Upper lobe of left lung (tissue), 6 donors: ENCODE data around the gene ZBTB40. TPM values are rescaled to one million over a fixed set of nuclear protein-coding genes. Genes with fewer than 3 reads are reported as not detected.

Experiments used
- ATAC-seq, 2 donors: fragments of 200-7000 bp; cut with Tn5 transposase; one replicate each; pipeline ENCODE4 v1.9.1; 2022; ENCODE audit warnings: mild to moderate bottlenecking in 2 of 2, moderate library complexity in 2 of 2; ENCODE audit not compliant: low FRiP score in 2 of 2
- DNase-seq, 2 donors: peaks; one replicate each; pipeline ENCODE4 v3.0.0-alpha.2; 2019 to 2020
- H3K27ac ChIP-seq, 4 donors: fragments of 200-600 bp; sonication (generic); one replicate each; pipeline ENCODE4 v1.5.1; 2016 to 2019
- H3K27me3 ChIP-seq, 4 donors: fragments of 200-600 bp; sonication (generic); one replicate each; pipeline ENCODE4 v1.5.1; 2017 to 2019
- H3K36me3 ChIP-seq, 4 donors: fragments of 200-600 bp; sonication (generic); one replicate each; pipeline ENCODE4 v1.5.1; 2016 to 2019
- H3K4me1 ChIP-seq, 4 donors: fragments of 200-600 bp; sonication (generic); one replicate each; pipeline ENCODE4 v1.5.1; 2018 to 2019
- H3K4me3 ChIP-seq, 4 donors: fragments of 200-600 bp; sonication (generic); one replicate each; pipeline ENCODE4 v1.5.1; 2017 to 2019; ENCODE audit warnings: mild to moderate bottlenecking in 2 of 4, moderate library complexity in 1 of 4
- H3K9me3 ChIP-seq, 4 donors: fragments of 200-600 bp; sonication (generic); one replicate each; pipeline ENCODE4 v1.5.1; 2018 to 2019
- EP300 ChIP-seq, 4 donors: sonication (generic); formaldehyde crosslinking; IDR thresholded peaks; one replicate each; pipeline ENCODE4 v1.5.1; 2017; ENCODE audit warnings: antibody characterized with exemption in 4 of 4, control low read depth in 2 of 4
- POLR2A ChIP-seq, 4 donors: fragments of 450-650 bp; IDR thresholded peaks; one replicate each; pipeline ENCODE4 v1.5.1; 2016 to 2017; ENCODE audit warnings: antibody characterized with exemption in 4 of 4, mild to moderate bottlenecking in 2 of 4
- POLR2AphosphoS5 ChIP-seq, 2 donors: sonication (generic); formaldehyde crosslinking; IDR thresholded peaks; one replicate each; pipeline ENCODE4 v1.5.1; 2017; ENCODE audit warnings: antibody characterized with exemption in 2 of 2
- whole genome bisulfite sequencing, 2 donors: methylation state at CpG; one replicate each; pipeline ENCODE4 v1.1.5; 2017 to 2018; 5-methylcytosine and 5-hydroxymethylcytosine counted together
- total RNA-seq, 6 donors: library from RNA; depleted of rRNA in 4 of 6; stranded (reverse); fragments of >200 nt in 4 of 6; gene quantifications; one replicate each; pipeline versions ENCODE4 v1.1.0 to v1.2.1, GENCODE V29; 2016 to 2021
- TF ChIP-seq, protein P1 (sequence below), 6 experiments: fragments of 450-650 bp in 4 of 6; fragments of 200-600 bp in 2 of 6; sonication (generic) in 2 of 6; IDR thresholded peaks; one replicate each; pipeline ENCODE4 v1.5.1; 2016 to 2019; ENCODE audit warnings: antibody characterized with exemption in 6 of 6
- donor health status: DM: no; HTN: no; CAD: no; lungs with moderate emphysema.
- donor health status: DM: no; HTN: yes; CAD: no; lungs with severe emphysema.

The ZBTB40 gene
- total RNA-seq, 6 donors from 2014 or later = 18.1 to 62.9 (median 24.1) TPM

- DNase-seq (no peak), ATAC-seq (no peak)
- Histone ChIP-seq H3K27ac (no peak overlapping the region), H3K4me3 (no peak overlapping the region), H3K36me3 (no peaks in the 10 kb centered on the region), H3K4me1 (peaks cover 0 to 5% (median 0%) of the 10 kb centered on the region in 4 donors), H3K27me3 (no peaks in the 10 kb centered on the region), H3K9me3 (no peaks in the 10 kb centered on the region)
- TF ChIP-seq POLR2A (IDR thresholded peaks at IDR 0.05) (no peak), POLR2AphosphoS5 (IDR thresholded peaks at IDR 0.05) (no peak), EP300 (IDR thresholded peaks at IDR 0.05) (no peak)
- TF ChIP-seq, protein P1, sequence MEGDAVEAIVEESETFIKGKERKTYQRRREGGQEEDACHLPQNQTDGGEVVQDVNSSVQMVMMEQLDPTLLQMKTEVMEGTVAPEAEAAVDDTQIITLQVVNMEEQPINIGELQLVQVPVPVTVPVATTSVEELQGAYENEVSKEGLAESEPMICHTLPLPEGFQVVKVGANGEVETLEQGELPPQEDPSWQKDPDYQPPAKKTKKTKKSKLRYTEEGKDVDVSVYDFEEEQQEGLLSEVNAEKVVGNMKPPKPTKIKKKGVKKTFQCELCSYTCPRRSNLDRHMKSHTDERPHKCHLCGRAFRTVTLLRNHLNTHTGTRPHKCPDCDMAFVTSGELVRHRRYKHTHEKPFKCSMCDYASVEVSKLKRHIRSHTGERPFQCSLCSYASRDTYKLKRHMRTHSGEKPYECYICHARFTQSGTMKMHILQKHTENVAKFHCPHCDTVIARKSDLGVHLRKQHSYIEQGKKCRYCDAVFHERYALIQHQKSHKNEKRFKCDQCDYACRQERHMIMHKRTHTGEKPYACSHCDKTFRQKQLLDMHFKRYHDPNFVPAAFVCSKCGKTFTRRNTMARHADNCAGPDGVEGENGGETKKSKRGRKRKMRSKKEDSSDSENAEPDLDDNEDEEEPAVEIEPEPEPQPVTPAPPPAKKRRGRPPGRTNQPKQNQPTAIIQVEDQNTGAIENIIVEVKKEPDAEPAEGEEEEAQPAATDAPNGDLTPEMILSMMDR (IDR thresholded peaks at IDR 0.05) = no peak
- WGBS, 2 donors = 90 to 91% methylated on average over 5 of the region's 5 CpGs
Observed at GRCh38 chr1:22476566-22476965, 24.9 kb downstream of the ZBTB40 start.

GRCh38 chr1:22483121-22483520 lies 31.5 kb downstream of the ZBTB40 start:
- Histone ChIP-seq H3K36me3 (no peaks in the 10 kb centered on the region), H3K4me3 (no peak overlapping the region), H3K4me1 (peaks cover 0 to 13% (median 10%) of the 10 kb centered on the region in 4 donors), H3K27ac (no peak overlapping the region), H3K27me3 (no peaks in the 10 kb centered on the region), H3K9me3 (peaks cover 0 to 3% (median 0%) of the 10 kb centered on the region in 4 donors)
- ATAC-seq (no peak), DNase-seq (no peak)
- WGBS, 2 donors = 70 to 92% methylated on average over 2 of the region's 2 CpGs
- TF ChIP-seq POLR2A (IDR thresholded peaks at IDR 0.05) (no peak), POLR2AphosphoS5 (IDR thresholded peaks at IDR 0.05) (no peak), EP300 (IDR thresholded peaks at IDR 0.05) (no peak)
- TF ChIP-seq, protein P1 (IDR thresholded peaks at IDR 0.05) = no peak

GRCh38 chr1:22484706-22485345 lies 33.2 kb downstream of the ZBTB40 start:
- H3K4me3 ChIP-seq = no peak overlapping the region
- no peak for TF ChIP-seq POLR2AphosphoS5 (IDR thresholded peaks at IDR 0.05)
- DNase-seq (no peak), ATAC-seq (no peak)
- peaks cover 0 to 2% (median under 1%) of the 10 kb centered on the region in 4 donors for H3K36me3 ChIP-seq
- H3K4me1 ChIP-seq = peaks cover 0 to 13% (median 10%) of the 10 kb centered on the region in 4 donors
- WGBS, 2 donors = 78 to 88% methylated on average over 2 of the region's 2 CpGs
- peaks cover 0 to 3% (median 0%) of the 10 kb centered on the region in 4 donors for H3K9me3 ChIP-seq
- no peaks in the 10 kb centered on the region for H3K27me3 ChIP-seq
- H3K27ac ChIP-seq = no peak overlapping the region

DNA sequence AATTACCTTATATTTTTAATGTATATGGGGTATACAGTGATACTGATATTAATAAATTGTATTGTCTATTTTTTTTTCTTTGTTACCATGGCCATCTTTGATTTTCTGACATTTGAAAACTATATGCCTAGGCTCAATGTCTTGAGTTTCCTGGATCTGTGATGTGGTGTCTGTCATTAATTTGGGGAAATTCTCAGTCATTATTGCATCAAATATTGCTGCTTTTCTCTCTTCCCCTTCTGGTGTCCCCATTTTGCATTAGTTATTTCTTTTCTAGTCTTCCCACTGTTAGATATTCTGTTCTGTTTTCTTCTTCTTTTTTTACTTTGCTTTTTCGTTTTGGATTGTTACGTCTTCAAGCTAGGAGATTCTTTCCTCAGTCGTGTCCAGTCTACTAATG lies 33.8 kb downstream of the ZBTB40 start:
- ATAC-seq (no peak), DNase-seq (no peak)
- Histone ChIP-seq H3K36me3 (peaks cover 0 to 8% (median 5%) of the 10 kb centered on the region in 4 donors), H3K4me1 (peaks cover 0 to 13% (median 10%) of the 10 kb centered on the region in 4 donors), H3K4me3 (no peak overlapping the region), H3K27me3 (no peaks in the 10 kb centered on the region), H3K9me3 (peaks cover 0 to 3% (median 0%) of the 10 kb centered on the region in 4 donors), H3K27ac (no peak overlapping the region)
- WGBS, 2 donors = 92 to 94% methylated on average over 3 of the region's 3 CpGs
- TF ChIP-seq POLR2AphosphoS5 (IDR thresholded peaks at IDR 0.05) = no peak
- no peak for TF ChIP-seq EP300 (IDR thresholded peaks at IDR 0.05)
- TF ChIP-seq, protein P1 (IDR thresholded peaks at IDR 0.05) = no peak
- no peak for TF ChIP-seq POLR2A (IDR thresholded peaks at IDR 0.05)

DNA sequence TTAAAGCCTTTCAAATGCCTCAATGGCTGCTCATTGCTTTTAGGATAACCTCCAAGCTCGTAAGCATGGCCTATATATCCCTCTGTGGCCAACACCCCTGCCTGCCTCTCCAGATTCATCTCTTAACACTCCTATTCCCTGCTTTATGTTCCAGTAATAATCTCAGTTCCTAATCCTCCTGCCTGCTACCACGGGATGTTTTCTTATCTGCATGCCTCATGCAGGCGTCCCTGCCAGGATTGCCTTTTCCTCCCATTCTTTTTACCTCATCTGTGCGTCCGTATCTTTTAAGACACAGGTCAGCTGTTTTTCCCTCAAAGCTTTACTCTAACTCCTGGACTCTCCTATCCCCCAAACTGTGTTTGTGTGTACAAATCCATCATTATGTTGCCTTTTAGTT lies 36.1 kb downstream of the ZBTB40 start:
- Histone ChIP-seq H3K27me3 (no peaks in the 10 kb centered on the region), H3K9me3 (peaks cover 0 to 3% (median 0%) of the 10 kb centered on the region in 4 donors), H3K4me1 (peaks cover 0 to 13% (median 10%) of the 10 kb centered on the region in 4 donors), H3K27ac (no peak overlapping the region), H3K4me3 (no peak overlapping the region), H3K36me3 (peaks cover 0 to 29% (median 16%) of the 10 kb centered on the region in 4 donors)
- WGBS, 2 donors = 71 to 72% methylated on average over 5 of the region's 5 CpGs
- DNase-seq (no peak), ATAC-seq (no peak)
- TF ChIP-seq POLR2A (IDR thresholded peaks at IDR 0.05) (no peak), EP300 (IDR thresholded peaks at IDR 0.05) (no peak), POLR2AphosphoS5 (IDR thresholded peaks at IDR 0.05) (no peak)
- TF ChIP-seq, protein P1 (IDR thresholded peaks at IDR 0.05) = no peak
